Adrenal gland (tissue), 12 donors: ENCODE measurements around the gene DSTYK. TPM values are rescaled to one million over a fixed set of nuclear protein-coding genes. Genes with fewer than 3 reads are reported as not detected.

Experiments
- DNase-seq, 7 donors: peaks; one replicate each; pipeline ENCODE4 v3.0.0-alpha.2; 2019 to 2020
- H3K27ac ChIP-seq, 5 donors: fragments of 200-600 bp; sonication (generic) in 4 of 5; 1 replicate in 3 of 5; 2 replicates in 2 of 5; pipeline versions ENCODE4 v1.5.1 to v1.8.0; 2016 to 2020; ENCODE audit warnings: mild to moderate bottlenecking in 1 of 5
- H3K27me3 ChIP-seq: fragments of 200-600 bp; 2 replicates; pipeline ENCODE4 v1.8.0; 2021
- H3K36me3 ChIP-seq, 2 donors: fragments of 200-600 bp; replicated peaks in 1 of 2; 1 replicate in 1 of 2; 2 replicates in 1 of 2; pipeline versions ENCODE4 v1.5.1 to v1.8.0; 2018 to 2022
- H3K4me1 ChIP-seq, 2 donors: fragments of 200-600 bp; replicated peaks in 1 of 2; 1 replicate in 1 of 2; 2 replicates in 1 of 2; pipeline versions ENCODE4 v1.5.1 to v1.8.0; 2018 to 2021
- H3K4me3 ChIP-seq, 4 donors: fragments of 200-600 bp; sonication (generic) in 3 of 4; one replicate each; pipeline ENCODE4 v1.5.1; 2016 to 2018
- H3K9me3 ChIP-seq, 3 donors: fragments of 200-600 bp; sonication (generic) in 1 of 3; replicated peaks in 1 of 3; 1 replicate in 2 of 3; 2 replicates in 1 of 3; pipeline versions ENCODE4 v1.5.1 to v1.8.0; 2016 to 2021
- CTCF ChIP-seq, 6 experiments: fragments of 450-650 bp in 4 of 6; fragments of 200-600 bp in 2 of 6; sonication (generic) in 1 of 6; IDR thresholded peaks; 1 replicate in 5 of 6; 2 replicates in 1 of 6; pipeline versions ENCODE4 v1.5.1 to v1.8.0; 2016 to 2021; ENCODE audit warnings: antibody characterized with exemption in 6 of 6, mild to moderate bottlenecking in 2 of 6, moderate library complexity in 1 of 6
- POLR2A ChIP-seq, 2 donors: fragments of 450-650 bp; IDR thresholded peaks; one replicate each; pipeline ENCODE4 v1.6.1; 2017; ENCODE audit warnings: antibody characterized with exemption in 2 of 2, mild to moderate bottlenecking in 2 of 2, moderate library complexity in 1 of 2
- WGBS, 4 donors: extraction: QIAGEN DNeasy Blood & Tissue Kit in 2 of 4; methylation state at CpG; one replicate each; pipeline versions ENCODE4 v1.1.5 to v1.1.7; 2013 to 2017; 5-methylcytosine and 5-hydroxymethylcytosine counted together
- intact Hi-C, 2 donors: fragments of 100-400 bp; cut with DNase I; formaldehyde crosslinking; loops; one replicate each; pipeline versions ENCODE4 v1.14.1 to v1.15.0; 2022 to 2023
- polyA plus RNA-seq, 3 donors: library from polyadenylated mRNA; stranded (reverse); fragments of 200-250 nt in 2 of 3; fragments of 350-450 nt in 1 of 3; fragmentation: Illumina TruSeq in 1 of 3; extraction: RNeasy Lipid Tissue Mini Kit (QIAGEN cat#74804) in 1 of 3; gene quantifications; one replicate each; pipeline ENCODE4 v1.2.3, GENCODE V29; 2013 to 2014
- total RNA-seq, 9 donors: library from RNA; depleted of rRNA in 4 of 9; stranded (reverse); fragments of >200 nt in 4 of 9; fragments of 120-200 nt in 1 of 9; fragmentation: NEBNext Ultra II Directional in 1 of 9; extraction: Animal tissue kit (Norgen Biotek cat#: 25700) in 1 of 9; gene quantifications; one replicate each; pipeline versions ENCODE4 v1.1.0 to v1.2.4, GENCODE V29; 2013 to 2023
- donor health status: healthy with polysubstance abuse.
- donor health status: Bipolar disorder and iron deficiency.
- donor health status: DM: yes; HTN: yes; CAD: no.
- donor health status: DM: no; HTN: no; CAD: no.
- donor health status: DM: no; HTN: no; CAD: no.
- donor health status: DM: yes; HTN: yes; CAD: no.

DSTYK gene
- total and polyA plus RNA-seq, 12 donors = 4.4 to 22.9 (median 16.1) TPM

DNA sequence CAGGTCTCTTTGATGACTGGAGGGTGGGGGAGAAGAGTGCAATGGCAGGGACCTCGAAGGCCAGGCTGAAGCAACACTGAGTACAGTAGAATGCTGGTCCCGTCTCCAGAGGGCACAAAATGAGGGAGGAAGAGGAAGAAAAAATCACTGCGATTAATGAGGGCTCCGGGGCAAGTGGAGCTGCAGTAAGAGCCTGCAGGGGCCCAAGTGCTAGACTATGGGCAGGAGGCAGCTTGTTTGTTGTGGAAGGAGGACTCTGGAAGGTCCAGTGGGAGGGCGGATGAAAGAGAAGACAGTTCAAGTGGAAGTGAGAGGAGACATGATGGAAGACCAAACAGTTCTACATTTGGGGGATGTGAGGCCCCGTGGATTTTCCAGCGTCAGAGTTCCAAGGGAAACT, 33.6 kb upstream of the DSTYK start:
- intact Hi-C loops = loop anchor here in 1 of 2 donors (10.0 kb wide), 1 partner anchor 110 kb away; no protein-coding TSS in a partner anchor
- H3K27me3 ChIP-seq = no peaks in the 10 kb centered on the region
- no peak overlapping the region for H3K27ac ChIP-seq
- no peaks in the 10 kb centered on the region for H3K9me3 ChIP-seq
- no peaks in the 10 kb centered on the region for H3K36me3 ChIP-seq
- WGBS, 4 donors = 88 to 95% (median 93%) methylated on average over 7 of the region's 7 CpGs
- H3K4me1 ChIP-seq = peaks cover 17 to 20% of the 10 kb centered on the region in 2 donors
- H3K4me3 ChIP-seq = no peak overlapping the region
- TF ChIP-seq CTCF (IDR thresholded peaks at IDR 0.05) = no peak
- no peak for TF ChIP-seq POLR2A (IDR thresholded peaks at IDR 0.05)
- DNase-seq = no peak

- H3K4me3 ChIP-seq = no peak overlapping the region
- H3K36me3 ChIP-seq = no peaks in the 10 kb centered on the region
- no peak for DNase-seq
- no peaks in the 10 kb centered on the region for H3K9me3 ChIP-seq
- no peak for TF ChIP-seq POLR2A (IDR thresholded peaks at IDR 0.05)
- no peak for TF ChIP-seq CTCF (IDR thresholded peaks at IDR 0.05)
- H3K27ac ChIP-seq = no peak overlapping the region
- 73 to 92% (median 87%) methylated on average over 4 of the region's 4 CpGs for WGBS, 4 donors
- no peaks in the 10 kb centered on the region for H3K27me3 ChIP-seq
- peaks cover 10 to 12% of the 10 kb centered on the region in 2 donors for H3K4me1 ChIP-seq
- intact Hi-C loops = loop anchor here in 1 of 2 donors (10.0 kb wide), 1 partner anchor 110 kb away; no protein-coding TSS in a partner anchor
Observed at GRCh38 chr1:205244384-205244783, 32.9 kb upstream of the DSTYK start.

- no peak overlapping the region for H3K4me3 ChIP-seq
- no peaks in the 10 kb centered on the region for H3K27me3 ChIP-seq
- no peak for DNase-seq
- no peaks in the 10 kb centered on the region for H3K9me3 ChIP-seq
- H3K27ac ChIP-seq = no peak overlapping the region
- intact Hi-C loops = loop anchor here in 1 of 2 donors (10.0 kb wide), 1 partner anchor 109 kb away; no protein-coding TSS in a partner anchor
- peaks cover 2 to 4% of the 10 kb centered on the region in 2 donors for H3K4me1 ChIP-seq
- 94 to 97% (median 95%) methylated on average over 8 of the region's 8 CpGs for WGBS, 4 donors
- no peaks in the 10 kb centered on the region for H3K36me3 ChIP-seq
- no peak for TF ChIP-seq CTCF (IDR thresholded peaks at IDR 0.05)
- TF ChIP-seq POLR2A (IDR thresholded peaks at IDR 0.05) = no peak
Observed at GRCh38 chr1:205243350-205244191, 32.1 kb upstream of the DSTYK start.

- Histone ChIP-seq H3K27ac (no peak overlapping the region), H3K36me3 (no peaks in the 10 kb centered on the region), H3K9me3 (no peaks in the 10 kb centered on the region), H3K4me3 (no peak overlapping the region), H3K4me1 (no peaks in the 10 kb centered on the region), H3K27me3 (no peaks in the 10 kb centered on the region)
- 93 to 97% (median 95%) methylated on average over 19 to 36 of the region's 36 CpGs for whole genome bisulfite sequencing, 4 donors
- intact Hi-C loops = loop anchor here in 1 of 2 donors (10.0 kb wide), 1 partner anchor 107 kb away; no protein-coding TSS in a partner anchor
- no peak for TF ChIP-seq POLR2A (IDR thresholded peaks at IDR 0.05)
- TF ChIP-seq CTCF (IDR thresholded peaks at IDR 0.05) = no peak
- no peak for DNase-seq
Observed at GRCh38 chr1:205241366-205242030, 30.0 kb upstream of the DSTYK start.
